Panc1 (cell line): ENCODE data around the gene CKB.

Source experiments
- CTCF ChIP-seq: fragments of 450-650 bp; IDR thresholded peaks from 2 replicates; pipeline ENCODE4 v1.5.1; 2017; ENCODE audit warnings: mild to moderate bottlenecking
- POLR2AphosphoS5 ChIP-seq: IDR thresholded peaks from 2 replicates; pipeline ENCODE4 v1.6.1; 2012; ENCODE audit warnings: mild to moderate bottlenecking, low read depth, low read length, moderate library complexity
- REST ChIP-seq, 2 experiments: IDR thresholded peaks; 2 replicates each; pipeline ENCODE4 v1.6.1; 2011 to 2012; ENCODE audit warnings: low read depth in 2 of 2, control low read depth in 1 of 2, low read length in 1 of 2, mild to moderate bottlenecking in 1 of 2, moderate library complexity in 1 of 2; ENCODE audit not compliant: insufficient read depth in 1 of 2
- TCF7L2 ChIP-seq: IDR thresholded peaks from 2 replicates; pipeline ENCODE4 v1.6.1; 2011; ENCODE audit warnings: mild to moderate bottlenecking, low read depth, low read length, inconsistent platforms

GRCh38 chr14:103530831-103531230 is 8.2 kb upstream of the CKB start:
- no peak for TF ChIP-seq CTCF
- no peak for TF ChIP-seq REST (IDR thresholded peaks at IDR 0.05; ENCODE audit: insufficient read depth in 1 of 2, low read depth in 2 of 2, low read length in 1 of 2)
- TF ChIP-seq POLR2AphosphoS5 = no peak
- no peak for TF ChIP-seq TCF7L2
